ENCODE data around the gene RAI14.

Gene RAI14

DNA sequence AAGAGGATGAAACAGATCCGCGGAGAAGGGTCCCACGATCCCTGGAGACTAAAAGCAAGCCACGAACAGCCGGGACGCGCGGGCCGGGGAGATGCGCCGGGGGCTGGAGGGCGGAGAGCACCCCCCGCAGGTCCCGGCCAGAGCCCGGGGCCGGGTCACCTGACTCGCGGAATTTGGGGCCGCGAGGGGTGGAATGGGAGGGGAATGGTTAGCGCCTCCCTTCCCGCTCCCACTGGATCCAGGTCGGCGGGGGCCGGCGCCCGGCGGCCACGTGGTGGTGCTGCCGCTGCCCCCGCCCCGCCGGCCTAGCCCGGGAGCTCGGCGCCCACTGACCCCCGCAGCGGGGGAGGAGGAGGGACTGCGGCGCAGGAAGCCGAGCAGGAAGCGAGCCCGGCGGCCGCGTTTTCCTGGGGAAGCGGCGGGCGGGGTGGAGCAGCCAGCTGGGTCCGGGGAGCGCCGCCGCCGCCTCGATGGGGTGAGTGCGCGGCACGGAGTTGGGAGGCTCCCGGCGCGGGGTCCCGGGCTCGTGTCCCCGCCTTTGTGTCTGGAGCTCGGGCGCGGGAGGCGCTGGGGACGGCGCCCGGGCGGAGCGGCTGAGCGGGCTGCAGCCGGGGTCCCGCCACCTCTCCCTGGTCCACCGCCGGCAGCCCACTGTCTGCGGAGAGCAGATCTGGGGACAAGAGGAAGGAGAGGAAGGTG is at the start of gene RAI14:
RAI14 (plus strand) TSS at position 328 of the 699 bp plus-strand sequence. CDS start 30,592 bp downstream, outside the sequence.
- peak; percentile 86 for DNase-seq (ENCODE audit: low spot score)

DNA sequence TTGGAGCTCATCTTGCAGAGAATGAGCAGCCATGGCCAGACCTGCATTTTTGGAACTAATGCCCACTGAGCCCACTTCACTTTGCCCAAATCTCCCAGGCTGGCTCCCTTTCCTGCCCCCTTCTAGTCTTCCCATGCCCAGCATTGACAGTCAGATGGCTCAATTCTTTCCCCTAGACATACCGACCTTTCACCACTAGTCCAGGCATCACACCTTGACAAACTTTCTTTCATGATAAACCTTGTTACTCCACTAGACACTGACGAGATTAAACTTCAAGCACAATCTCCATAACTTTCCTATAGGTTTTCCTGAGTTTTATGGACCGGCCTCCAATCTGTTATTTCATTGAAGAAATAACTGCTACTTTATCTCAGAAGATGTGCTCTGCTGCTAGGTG is 47.8 kb upstream of the RAI14 start:
- DNase-seq (ENCODE audit: low spot score): no peak

DNA sequence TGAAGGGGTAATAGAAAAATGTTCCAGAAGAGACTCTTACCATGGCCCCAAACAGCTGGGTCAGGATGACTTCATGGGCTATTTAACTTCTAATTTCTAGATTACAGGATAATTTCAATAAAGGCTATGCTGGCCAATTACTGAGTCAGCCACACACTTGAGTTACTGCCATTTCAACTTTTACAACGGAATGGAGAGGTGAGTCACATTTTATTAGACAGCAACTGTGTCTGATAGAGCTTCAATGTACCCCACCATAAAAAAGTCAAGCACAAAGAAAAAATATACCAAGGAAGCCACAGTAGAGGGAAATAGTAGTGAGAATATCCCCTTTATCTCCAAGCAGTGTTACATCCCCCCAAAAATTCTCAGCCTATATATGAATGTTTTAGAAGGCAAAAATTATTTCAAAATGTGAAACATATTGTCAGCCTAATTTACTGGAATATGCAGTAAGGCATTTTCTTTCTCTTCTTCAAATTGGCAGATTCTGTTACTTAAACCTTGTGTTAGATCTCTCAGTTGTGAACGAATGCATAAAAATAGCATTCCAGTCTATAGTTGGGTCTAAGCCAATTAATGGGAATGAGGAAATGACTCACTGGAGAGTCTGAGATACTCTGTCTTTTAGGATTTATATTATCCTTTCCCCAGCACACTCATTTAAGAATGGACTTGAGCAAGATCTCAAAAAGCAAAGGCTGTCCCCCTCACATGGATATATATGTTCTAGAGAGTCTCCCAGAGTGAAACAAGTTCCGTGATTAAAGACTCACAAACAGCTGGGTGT is 47.1 kb upstream of the RAI14 start:
- DNase-seq (ENCODE audit: low spot score): no peak

DNA sequence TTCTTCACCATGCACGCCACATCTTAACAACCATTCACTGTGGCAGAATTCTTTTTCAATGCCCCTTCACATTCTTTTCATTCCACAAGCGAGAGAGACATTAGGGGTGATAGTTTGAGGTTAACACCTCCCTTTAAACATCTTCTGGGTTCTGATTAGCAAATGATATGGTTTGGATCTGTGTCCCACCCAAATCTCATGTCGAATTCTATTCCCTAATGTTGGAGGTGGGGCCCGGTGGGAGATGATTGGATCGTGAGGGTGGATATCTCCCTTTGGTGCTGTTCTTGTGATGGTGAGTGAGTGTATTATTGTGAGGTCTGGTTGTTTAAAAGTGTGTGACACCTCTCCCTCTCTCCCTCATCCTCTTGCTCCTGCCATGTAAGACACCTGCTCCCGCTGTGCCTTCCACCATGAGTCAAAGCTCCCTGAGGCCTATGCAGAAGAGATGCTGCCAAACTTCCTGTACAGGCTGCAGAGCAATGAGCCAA is 46.1 kb upstream of the RAI14 start:
- no peak for DNase-seq (ENCODE audit: low spot score)

DNA sequence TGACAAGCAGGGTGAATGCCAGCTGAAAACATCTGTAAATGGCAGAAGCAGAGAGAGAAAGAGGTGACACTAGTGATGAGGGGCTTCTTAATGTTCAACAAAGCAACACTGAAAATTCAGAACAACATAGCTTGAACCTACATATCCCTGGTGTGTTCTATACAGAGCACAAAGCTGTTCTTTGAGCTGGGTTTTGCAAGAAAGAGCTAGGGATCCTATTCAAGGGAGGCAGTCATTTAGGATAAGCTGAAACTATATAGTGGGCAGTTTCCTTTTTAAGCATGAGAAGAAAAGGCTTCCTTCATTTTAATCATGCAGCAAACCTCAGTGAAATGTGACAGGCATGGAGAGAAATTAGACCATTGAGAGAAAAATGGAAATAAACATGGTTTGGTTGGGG is 45.6 kb upstream of the RAI14 start:
- DNase-seq (ENCODE audit: low spot score): no peak

DNA sequence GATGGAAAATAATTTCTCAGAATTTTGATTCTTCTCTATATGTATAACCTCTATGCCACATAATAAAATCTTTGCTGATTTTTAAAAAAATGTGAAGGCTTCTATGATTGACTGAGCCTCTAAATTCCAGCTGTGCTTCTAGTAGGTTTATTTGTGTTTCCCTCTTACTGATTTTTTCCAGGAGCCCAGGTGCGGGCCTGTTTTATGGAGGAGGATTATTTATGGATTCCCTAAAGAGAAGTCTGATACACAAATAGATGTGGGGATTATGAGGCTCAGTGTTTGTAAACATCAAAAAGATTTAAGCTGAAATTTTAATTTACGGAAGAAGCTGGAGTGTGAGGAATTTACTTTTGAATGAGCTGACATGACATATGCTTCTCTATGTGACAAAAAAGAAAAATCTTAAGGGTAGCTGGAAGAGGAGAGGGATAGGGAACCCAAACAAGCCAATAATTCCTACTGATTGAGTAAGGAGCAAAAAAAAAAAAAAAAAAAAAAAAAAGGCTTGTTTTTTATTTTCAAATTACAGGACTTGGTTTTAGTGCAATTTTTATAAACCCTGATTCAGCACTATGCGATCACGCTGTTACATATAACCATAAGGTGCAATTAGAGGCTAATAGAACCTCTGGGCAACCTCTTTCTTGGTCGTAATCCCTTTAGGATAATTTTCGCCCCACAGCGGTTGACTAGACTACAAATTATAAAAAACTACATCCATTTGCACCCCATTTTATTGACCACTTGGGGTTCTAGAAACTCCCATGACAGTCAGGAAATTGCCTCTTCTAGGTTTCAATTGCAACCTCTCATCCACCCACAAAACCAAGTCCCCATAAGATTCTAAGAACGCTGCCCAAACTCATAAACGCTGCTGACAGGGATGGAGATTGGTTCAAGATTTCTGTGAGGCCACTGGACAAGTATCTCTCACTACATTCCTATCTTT is 44.4 kb upstream of the RAI14 start:
- no peak for DNase-seq (ENCODE audit: low spot score)

DNA sequence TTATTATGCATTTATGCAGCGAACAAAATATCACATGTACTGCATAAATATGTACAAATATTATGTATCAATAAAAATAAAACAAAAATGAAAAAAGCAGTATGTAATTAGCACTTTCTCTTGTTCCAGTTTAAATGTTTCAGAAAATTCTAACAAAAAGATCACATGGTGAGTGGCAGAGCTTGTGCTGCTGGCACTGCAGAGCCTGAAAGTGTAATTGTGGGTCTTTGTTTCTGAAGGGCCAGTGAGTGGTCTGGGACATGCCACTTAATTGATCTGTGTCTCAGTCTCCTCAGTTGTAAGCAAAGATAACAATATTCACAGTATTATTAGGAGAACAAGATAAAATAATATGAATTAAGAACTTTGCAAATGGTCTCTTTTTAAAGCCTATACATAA is 39.5 kb upstream of the RAI14 start:
- no peak for DNase-seq (ENCODE audit: low spot score)

DNA sequence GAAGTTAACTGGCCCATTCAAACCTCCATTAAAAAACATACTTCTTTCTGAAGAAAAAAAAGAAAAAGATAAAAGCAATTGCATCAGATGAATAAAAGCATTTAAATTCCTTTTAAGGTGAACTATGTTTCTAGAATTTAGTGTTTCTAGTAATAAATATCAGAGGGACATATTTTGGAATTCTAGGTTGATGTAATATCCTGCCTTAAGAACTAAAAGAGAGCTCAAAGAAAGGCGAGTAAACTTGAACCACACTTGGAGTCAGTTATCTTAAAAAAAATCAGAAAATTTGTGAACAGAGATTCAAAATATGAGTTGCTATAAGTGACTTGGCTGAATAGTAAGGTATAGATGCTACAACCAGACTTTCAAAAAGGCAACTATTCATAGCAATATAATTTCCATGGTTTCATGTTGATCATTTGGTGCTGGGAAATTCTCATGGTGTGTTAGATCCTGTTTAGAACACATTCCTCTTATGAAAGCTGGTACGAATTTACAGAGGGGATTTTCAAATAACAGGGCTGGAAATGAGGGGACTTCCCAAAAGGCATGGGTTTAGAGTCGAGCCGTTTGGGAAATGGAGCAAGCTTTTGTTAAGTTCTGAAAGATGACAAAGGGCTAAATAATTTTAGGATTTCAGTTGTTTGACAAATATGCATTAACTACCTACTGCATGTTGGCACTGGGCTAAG is 37.6 kb upstream of the RAI14 start:
- no peak for DNase-seq (ENCODE audit: low spot score)

DNA sequence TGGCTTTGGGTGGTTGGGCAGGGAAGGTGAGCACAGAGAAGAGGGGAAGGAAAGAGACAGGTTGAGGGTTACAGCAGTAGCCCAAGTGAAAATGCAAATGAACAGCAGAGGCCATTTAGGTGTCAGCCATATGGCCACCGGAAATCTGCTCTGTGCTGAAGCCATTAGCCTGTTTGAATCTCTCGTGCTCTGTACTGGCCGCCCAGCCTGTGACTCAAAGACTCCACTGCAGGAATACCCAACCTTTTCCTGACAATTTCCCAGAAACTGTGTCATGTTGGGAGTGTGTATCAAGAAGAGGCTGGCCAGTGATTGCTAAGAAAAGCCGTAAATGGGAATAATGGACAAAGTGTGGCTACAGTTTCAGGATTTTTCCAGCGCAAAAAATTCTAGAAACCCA is 35.9 kb upstream of the RAI14 start:
- no peak for DNase-seq (ENCODE audit: low spot score)

DNA sequence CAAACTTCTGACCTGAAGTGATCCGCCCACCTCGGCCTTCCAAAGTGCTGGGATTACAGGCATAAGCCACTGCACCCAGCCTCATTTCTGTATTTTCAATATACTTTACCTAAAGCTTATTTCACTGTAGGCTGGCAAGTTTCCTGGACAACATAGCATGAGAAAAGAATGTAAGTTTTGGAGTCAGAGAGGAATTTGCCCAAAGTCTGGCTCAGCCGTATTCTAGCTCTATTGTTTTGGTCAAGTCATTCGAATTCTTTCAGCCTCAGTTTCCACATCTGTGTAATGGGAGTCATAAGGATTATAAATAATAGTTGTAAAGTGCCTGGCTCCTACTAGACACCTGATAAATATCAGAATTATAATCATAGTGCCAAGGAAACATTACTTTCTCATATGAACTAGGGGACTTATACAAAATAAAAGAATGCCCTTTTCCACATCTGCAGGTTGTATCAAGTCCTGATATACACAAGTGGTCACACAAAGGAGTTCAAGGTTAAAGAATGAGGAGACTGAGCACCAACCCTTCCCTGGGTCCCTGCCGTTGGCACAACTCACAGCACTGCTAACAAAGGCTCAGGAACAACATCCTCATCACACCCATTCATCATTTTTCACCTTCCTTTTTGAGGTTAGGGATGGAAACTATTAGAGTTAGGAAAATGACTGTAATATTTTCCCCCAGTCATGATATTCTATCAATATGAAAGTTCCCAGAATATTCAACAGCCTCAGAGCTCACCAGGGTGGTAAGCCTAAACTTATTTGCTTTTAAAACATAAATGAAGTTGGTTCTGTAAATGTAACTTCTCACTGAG is 34.6 kb upstream of the RAI14 start:
- no peak for DNase-seq (ENCODE audit: low spot score)

DNA sequence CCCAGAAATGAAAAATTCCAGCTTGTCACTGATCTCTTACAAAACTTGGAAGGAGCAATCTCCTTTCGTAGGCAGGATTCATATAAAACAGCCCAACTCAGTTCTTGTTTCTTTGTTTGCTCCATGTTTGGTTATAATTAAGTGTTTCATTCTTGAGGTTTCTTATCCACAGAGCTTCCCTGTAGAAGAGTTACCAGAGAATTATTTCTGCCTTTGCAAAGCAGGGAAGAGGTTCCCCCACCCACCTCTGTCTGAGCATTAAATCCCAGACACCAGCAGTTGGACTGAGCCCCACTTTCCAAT is 34.1 kb upstream of the RAI14 start:
- no peak for DNase-seq (ENCODE audit: low spot score)

DNA sequence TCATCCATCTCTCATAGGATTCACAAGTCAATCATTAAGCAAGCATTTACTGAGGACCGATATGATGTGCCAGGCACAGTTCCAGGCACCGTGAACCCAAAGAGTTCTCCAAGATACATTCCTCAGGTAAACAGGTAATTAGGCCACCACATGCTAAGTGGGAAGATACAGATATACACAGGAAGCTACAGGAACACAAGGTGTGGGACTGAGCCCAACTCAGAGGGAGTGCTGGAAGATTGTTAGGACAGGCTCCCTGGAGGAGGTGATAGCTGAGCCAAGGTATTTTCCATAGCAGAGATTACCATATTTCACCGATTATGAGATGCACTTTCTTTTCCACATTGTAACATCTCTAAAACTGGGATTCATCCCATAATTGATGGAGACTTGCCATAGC is 31.4 kb upstream of the RAI14 start:
- DNase-seq (ENCODE audit: low spot score): no peak

DNA sequence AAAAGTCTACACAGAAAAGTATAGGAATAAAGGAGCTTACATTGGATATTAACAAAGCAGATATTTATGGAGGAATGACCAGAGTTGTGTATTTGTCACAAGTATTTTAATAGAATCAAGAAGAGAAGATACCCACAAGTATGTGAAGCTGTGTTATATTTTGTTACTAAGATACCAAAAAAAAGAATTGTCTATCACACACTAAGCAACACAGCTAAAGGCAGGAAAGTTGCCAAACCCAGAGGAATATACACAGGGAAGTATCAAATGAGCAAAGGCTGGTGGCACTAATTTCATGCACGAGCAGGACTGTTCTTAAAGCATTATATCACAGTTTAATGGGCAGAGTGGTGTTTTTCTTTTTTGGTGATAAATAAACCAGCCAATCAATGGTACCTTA is 30.9 kb upstream of the RAI14 start:
- DNase-seq (ENCODE audit: low spot score): no peak

DNA sequence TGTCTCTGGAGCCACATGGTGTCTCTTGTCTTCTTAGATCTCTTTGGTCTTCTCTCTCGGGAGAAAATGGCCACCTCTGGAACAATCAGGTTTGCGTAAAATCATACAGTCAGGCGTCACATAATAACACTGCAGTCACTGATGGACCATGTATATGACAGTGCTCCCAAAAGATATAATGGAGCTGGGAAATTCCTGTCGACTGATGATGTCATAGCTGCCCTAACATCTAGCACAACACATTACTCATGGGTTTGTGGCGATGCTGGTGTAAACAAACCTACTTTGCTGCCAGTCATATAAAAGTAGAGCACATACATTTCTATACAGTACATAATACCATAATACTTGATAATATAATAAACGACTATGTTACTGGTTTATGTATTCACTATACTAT is 30.1 kb upstream of the RAI14 start:
- DNase-seq (ENCODE audit: low spot score): no peak

DNA sequence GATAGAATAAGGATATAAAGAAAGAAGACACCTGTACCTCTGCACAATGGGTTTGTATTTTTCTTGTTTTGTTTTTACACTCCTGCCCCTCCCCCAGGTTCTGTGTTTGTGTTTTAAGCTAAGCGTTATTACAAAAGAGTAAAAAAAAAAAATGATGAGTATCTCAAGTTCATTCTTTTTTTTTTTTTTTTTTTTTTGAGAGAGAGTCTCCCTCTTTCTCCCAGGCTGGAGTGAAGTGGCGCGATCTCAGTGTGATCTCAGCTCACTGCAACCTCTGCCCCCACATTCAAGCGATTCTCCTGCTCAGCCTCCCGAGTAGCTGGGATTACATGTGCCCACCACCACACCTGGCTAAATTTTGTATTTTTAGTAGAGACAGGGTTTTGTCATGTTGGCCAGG is 29.4 kb upstream of the RAI14 start:
- no peak for DNase-seq (ENCODE audit: low spot score)

DNA sequence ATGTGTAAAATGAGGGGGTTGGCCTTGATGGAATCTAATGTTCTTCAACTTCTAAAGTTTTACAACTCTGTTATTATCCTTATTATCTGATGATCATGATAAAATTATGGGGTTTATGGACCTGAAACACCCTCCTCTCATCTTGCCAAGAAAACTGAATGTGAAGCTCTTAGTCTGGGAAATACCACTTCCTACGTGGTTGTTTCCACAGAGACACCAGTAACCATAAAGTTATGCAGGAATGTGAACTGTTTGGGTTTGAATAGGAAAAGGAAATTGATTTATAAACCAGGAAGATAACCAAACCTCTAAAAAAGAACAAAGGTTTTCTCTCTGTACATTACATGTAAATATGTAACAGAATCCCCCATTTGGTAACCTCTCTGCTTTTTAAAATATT is 28.3 kb upstream of the RAI14 start:
- no peak for DNase-seq (ENCODE audit: low spot score)

DNA sequence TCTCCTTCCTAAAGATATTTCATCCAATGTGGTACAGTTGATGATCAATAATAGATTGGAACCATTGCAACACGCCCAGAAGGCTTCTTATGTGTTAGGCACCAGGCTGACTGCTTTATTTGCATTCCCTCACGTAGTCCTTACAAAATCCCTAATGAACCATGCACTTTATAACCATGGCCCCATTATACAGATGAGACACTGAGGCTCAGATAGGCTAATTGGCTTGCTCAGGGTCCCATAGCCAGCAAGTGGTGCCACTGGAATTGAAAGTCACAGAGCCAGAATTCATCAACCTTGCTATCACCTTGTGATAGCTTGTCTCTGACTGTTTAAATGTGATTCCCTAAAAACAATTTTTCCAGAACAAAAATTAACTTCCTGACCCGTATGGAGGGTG is 27.8 kb upstream of the RAI14 start:
- DNase-seq (ENCODE audit: low spot score): no peak

DNA sequence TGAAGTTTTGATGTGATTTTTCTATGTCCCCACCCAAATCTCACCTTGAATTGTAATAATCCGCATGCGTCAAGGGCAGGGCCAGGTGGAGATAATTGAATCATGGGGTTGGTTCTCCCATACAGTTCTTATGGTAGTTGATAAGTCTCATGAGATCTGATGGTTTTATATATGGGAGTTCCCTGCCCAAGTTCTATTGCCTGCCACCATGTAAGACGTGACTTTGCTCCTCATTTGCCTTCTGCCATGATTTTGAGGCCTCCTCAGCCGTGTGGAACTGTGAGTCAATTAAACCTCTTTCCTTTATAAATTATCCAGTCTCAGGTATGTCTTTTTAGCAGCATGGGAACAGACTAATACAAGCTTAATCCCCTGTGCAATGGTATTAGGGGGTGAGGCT is 25.5 kb upstream of the RAI14 start:
- DNase-seq (ENCODE audit: low spot score): no peak

DNA sequence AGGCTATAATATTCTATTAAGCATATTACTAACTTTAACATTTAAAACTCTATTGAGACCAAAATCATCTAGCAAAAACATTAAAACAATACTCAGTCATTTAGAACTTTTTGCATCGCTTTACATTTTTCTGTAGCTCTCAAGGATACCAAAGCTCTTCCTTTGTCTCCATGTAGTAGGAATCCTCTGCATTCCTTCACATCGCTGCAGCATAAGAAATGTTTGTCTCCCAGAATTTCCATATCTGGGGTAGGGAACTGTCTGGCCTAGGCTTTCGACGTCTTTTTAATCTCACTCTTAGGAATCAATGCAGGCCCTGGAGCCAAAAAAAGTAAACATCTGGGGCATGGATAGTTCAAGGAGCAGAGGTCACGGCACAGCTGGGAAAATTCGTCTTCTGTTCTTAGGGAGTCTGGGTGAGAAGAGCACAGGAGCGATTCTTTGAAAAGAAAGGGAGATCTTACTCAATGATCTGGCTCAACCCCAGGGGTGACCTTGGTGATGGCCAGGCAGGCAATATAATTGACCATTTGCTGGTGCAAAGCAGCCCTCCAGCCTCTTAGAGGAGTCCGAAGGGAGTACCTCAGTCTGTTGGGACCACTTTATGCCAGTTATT is 23.2 kb upstream of the RAI14 start:
- DNase-seq (ENCODE audit: low spot score): no peak

DNA sequence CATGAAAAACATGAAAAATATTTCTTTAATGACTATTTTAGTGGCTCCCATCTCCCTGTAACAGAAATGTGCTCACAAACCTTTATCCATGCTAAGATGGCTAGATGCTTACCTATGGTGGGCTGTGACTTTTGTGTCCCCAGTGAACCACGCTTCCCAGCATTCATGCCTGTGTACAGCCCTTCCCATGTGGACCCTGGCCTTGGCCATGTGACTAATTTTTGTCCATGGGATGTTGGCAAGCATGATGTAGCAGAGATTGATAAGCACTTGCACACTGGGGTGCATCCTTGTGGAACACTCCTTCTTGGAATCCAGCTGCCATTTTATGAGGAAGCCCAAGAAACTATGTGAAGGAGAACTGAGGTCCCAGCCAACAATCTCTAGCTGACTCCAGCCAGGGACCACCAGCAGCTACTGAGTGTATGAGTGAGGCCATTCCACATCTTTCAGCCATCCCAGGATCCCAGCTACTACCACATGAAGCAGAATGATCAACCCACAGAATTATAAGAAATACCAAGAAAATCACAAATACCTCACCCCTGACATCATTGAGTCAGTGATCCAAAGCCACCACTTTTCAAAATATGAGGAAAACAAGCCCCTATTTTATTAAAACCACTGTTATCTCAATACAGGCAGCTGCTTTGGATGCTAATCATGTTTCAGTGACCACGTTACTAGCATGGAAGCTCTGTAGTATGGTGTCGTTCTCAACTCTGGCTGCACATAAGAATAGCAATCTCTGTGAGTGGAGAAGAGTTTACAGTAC is 16.1 kb upstream of the RAI14 start:
- no peak for DNase-seq (ENCODE audit: low spot score)
